ENCODE data around the gene DOCK10.

GRCh38 chr2:224777559-224777930 is 264.7 kb downstream of the DOCK10 start:
- no peak for TF ChIP-seq ZNF565 (CRISPR knock-in tag; conservative IDR thresholded peaks at IDR 0.05; ENCODE audit: low read depth)
- no peak for TF ChIP-seq ZNF8 (CRISPR knock-in tag; IDR thresholded peaks at IDR 0.05)
- TF ChIP-seq TCF4 (CRISPR knock-in tag; IDR thresholded peaks at IDR 0.05; ENCODE audit: borderline replicate concordance): no peak
- TF ChIP-seq BACH2 (CRISPR knock-in tag; IDR thresholded peaks at IDR 0.05; ENCODE audit: borderline replicate concordance): no peak
- no peak for TF ChIP-seq PPARA (CRISPR knock-in tag; IDR thresholded peaks at IDR 0.05; ENCODE audit: borderline replicate concordance)
